Transverse colon (tissue), 3 donors: Measurements from ENCODE around the gene SLC29A3.

Source experiments
- CTCF ChIP-seq, 5 experiments: fragments of 200-600 bp in 3 of 5; fragments of 450-650 bp in 2 of 5; sonication (generic) in 3 of 5; IDR thresholded peaks; 1 replicate in 2 of 5; 2 replicates in 3 of 5; pipeline ENCODE4 v1.5.1; 2016 to 2017; ENCODE audit warnings: antibody characterized with exemption in 5 of 5, inconsistent platforms in 3 of 5, mild to moderate bottlenecking in 2 of 5, moderate library complexity in 1 of 5
- EP300 ChIP-seq: sonication (generic); formaldehyde crosslinking; IDR thresholded peaks from one replicate; pipeline ENCODE4 v1.6.1; 2017; ENCODE audit warnings: antibody characterized with exemption, low read depth
- POLR2A ChIP-seq: fragments of 450-650 bp; IDR thresholded peaks from one replicate; pipeline ENCODE4 v1.6.1; 2016; ENCODE audit warnings: antibody characterized with exemption, mild to moderate bottlenecking, moderate library complexity

- TF ChIP-seq CTCF (IDR thresholded peaks at IDR 0.05): no peak
- TF ChIP-seq POLR2A: no peak
- no peak for TF ChIP-seq EP300
These were observed 43.1 kb downstream of the SLC29A3 start for GRCh38 chr10:71362141-71362540.
